ENCODE results near the gene SFXN3. TPM values are rescaled to one million over a fixed set of nuclear protein-coding genes. Genes with fewer than 3 reads are reported as not detected.

The SFXN3 gene
- total and polyA plus RNA-seq, 2 of the 8 experiments (the other 6 are each of a cell fraction or from before 2014, with no cell fraction given) = 2.6 to 2.8 TPM

DNA sequence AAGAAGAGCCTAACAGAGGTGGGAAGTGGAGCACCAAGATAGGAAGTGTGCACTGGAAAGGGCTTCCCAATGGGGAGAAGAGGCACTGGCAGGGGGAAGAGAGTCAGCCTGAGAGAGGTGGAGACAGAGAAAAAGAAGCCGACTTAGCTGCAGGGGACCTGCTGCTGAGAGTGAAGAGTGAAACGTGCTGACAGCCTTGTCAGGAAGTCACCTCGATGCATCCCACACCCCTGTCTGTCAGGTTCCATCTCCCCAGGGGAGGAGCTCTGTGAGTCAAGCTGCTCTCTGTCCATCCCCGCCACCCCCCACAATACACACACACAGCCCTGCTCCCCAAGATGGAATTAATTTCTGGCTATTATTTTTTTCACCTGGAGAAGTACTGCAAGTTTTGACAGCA is 44.7 kb downstream of the SFXN3 start:
- Histone ChIP-seq H2BK12ac (ENCODE audit: low read depth, low read length) (no peak overlapping the region), H3K4me3 (ENCODE audit: extremely low read depth in 1 of 4, insufficient read depth in 2 of 4, low read depth in 3 of 4, low read length in 4 of 4) (no peak overlapping the region), H2BK5ac (ENCODE audit: low read depth, low read length) (no peak overlapping the region), H3K79me2 (ENCODE audit: control insufficient read depth in 1 of 2, insufficient read depth in 2 of 2, low read length in 2 of 2) (no peaks in the 10 kb centered on the region), H3K23ac (ENCODE audit: insufficient read length) (no peak overlapping the region), H3K27me3 (replicated peaks in 1 of 4; ENCODE audit: control insufficient read depth in 3 of 4, extremely low read depth in 1 of 4, insufficient read depth in 3 of 4, low read length in 3 of 4) (peaks cover 5 to 52% (median 40%) of the 10 kb centered on the region in 4 experiments), H3K27ac (ENCODE audit: low read depth, low read length) (no peak overlapping the region), H2BK20ac (ENCODE audit: low read length) (no peak overlapping the region), H2BK120ac (replicated peaks; ENCODE audit: low read depth, low read length) (no peak overlapping the region), H2BK15ac (ENCODE audit: low read length) (no peak overlapping the region), H3K56ac (replicated peaks; ENCODE audit: insufficient read length, low read depth, low read length) (no peak overlapping the region), H3K14ac (ENCODE audit: insufficient read length) (no peak overlapping the region), H2AFZ (ENCODE audit: low read length) (no peak overlapping the region), H2AK5ac (ENCODE audit: low read depth, low read length) (no peak overlapping the region), H3K9ac (replicated peaks in 1 of 4; ENCODE audit: extremely low read depth in 1 of 4, low read depth in 3 of 4, low read length in 3 of 4) (no peak overlapping the region), H3K36me3 (ENCODE audit: control insufficient read depth in 2 of 4, insufficient read depth in 4 of 4, low read length in 3 of 4) (no peaks in the 10 kb centered on the region), H3K4me2 (ENCODE audit: insufficient read depth in 1 of 2, low read depth in 2 of 2, low read length in 2 of 2) (no peak overlapping the region), H3K23me2 (ENCODE audit: low read depth, low read length) (no peaks in the 10 kb centered on the region), H4K91ac (replicated peaks; ENCODE audit: insufficient read length, low read length) (no peak overlapping the region), H3K4ac (replicated peaks; ENCODE audit: insufficient read length, low read depth, low read length) (no peak overlapping the region), H3K18ac (ENCODE audit: extremely low read depth, low read length) (no peak overlapping the region), H4K8ac (ENCODE audit: extremely low read depth, insufficient read depth, low read length) (no peak overlapping the region), H4K20me1 (replicated peaks in 1 of 2; ENCODE audit: control insufficient read depth in 1 of 2, insufficient read depth in 2 of 2, low read length in 2 of 2) (peaks cover 0 to 1% of the 10 kb centered on the region in 2 experiments), H3K4me1 (replicated peaks in 1 of 4; ENCODE audit: control insufficient read depth in 3 of 4, insufficient read depth in 4 of 4, low read length in 3 of 4) (peaks cover 0 to 8% (median 3%) of the 10 kb centered on the region in 4 experiments; a peak in 4 of 7 replicates), H3K9me3 (ENCODE audit: insufficient read depth in 2 of 2, low read depth in 1 of 2, low read length in 1 of 2) (no peaks in the 10 kb centered on the region), H4K5ac (ENCODE audit: insufficient read length, low read depth, low read length) (no peak overlapping the region), H3K79me1 (ENCODE audit: low read depth, low read length) (no peaks in the 10 kb centered on the region)
- POLR2A ChIA-PET (ENCODE audit: partially characterized antibody) = interaction anchor here (0.8 to 0.9 kb wide), 2 partner anchors 9 to 265 kb away, joined by 3 read pairs; no protein-coding TSS in a partner anchor
- DNase-seq (ENCODE audit: low read depth in 1 of 2, low spot score in 2 of 2) (no peak), FAIRE-seq (no peak)
- CTCF ChIA-PET (ENCODE audit: partially characterized antibody) = interaction anchor here (0.7 to 59.5 kb wide), 11 partner anchors 23 to 215 kb away, joined by 3 to 2176 read pairs (median 4); partner anchors contain the start of genes KAZALD1, PDZD7 and SFXN3
- WGBS, 2 experiments (ENCODE audit: extremely low coverage in 1 of 2, insufficient coverage in 1 of 2, insufficient read length in 1 of 2, insufficient replicate concordance in 2 of 2, low coverage in 1 of 2, low lambda C conversion rate in 2 of 2, missing lambda C conversion rate in 1 of 2) = 43% methylated on average over 4 of the region's 4 CpGs; no CpG with 5 or more reads in 1 of the 2 experiments
- TF ChIP-seq, protein P1, sequence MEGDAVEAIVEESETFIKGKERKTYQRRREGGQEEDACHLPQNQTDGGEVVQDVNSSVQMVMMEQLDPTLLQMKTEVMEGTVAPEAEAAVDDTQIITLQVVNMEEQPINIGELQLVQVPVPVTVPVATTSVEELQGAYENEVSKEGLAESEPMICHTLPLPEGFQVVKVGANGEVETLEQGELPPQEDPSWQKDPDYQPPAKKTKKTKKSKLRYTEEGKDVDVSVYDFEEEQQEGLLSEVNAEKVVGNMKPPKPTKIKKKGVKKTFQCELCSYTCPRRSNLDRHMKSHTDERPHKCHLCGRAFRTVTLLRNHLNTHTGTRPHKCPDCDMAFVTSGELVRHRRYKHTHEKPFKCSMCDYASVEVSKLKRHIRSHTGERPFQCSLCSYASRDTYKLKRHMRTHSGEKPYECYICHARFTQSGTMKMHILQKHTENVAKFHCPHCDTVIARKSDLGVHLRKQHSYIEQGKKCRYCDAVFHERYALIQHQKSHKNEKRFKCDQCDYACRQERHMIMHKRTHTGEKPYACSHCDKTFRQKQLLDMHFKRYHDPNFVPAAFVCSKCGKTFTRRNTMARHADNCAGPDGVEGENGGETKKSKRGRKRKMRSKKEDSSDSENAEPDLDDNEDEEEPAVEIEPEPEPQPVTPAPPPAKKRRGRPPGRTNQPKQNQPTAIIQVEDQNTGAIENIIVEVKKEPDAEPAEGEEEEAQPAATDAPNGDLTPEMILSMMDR (IDR thresholded peaks at IDR 0.05; ENCODE audit: control extremely low read depth in 1 of 3, insufficient read depth in 1 of 3, low read depth in 1 of 3, low read length in 3 of 3) = no peak
- TF ChIP-seq SAP30 (IDR thresholded peaks at IDR 0.05; ENCODE audit: insufficient read depth, insufficient replicate concordance, low read length) (no peak), CBX5 (IDR thresholded peaks at IDR 0.05; ENCODE audit: low read depth, low read length) (no peak), FOSL1 (IDR thresholded peaks at IDR 0.05; ENCODE audit: insufficient read depth, low read depth, low read length) (no peak), GTF2F1 (IDR thresholded peaks at IDR 0.05; ENCODE audit: borderline replicate concordance, low read depth, low read length) (no peak), KDM4A (IDR thresholded peaks at IDR 0.05; ENCODE audit: low read depth, low read length, severe bottlenecking) (no peak), CHD1 (IDR thresholded peaks at IDR 0.05; ENCODE audit: low read depth, low read length) (no peak), BACH1 (IDR thresholded peaks at IDR 0.05; ENCODE audit: low read length) (no peak)

All from H1 (cell line).